DND-41 (cell line): ENCODE results near the gene ELN.

Source experiments
- CTCF ChIP-seq: IDR thresholded peaks from 2 replicates; pipeline ENCODE4 v1.5.1; 2012; ENCODE audit warnings: borderline replicate concordance, low read length, moderate library complexity, mild to moderate bottlenecking; ENCODE audit not compliant: poor library complexity, severe bottlenecking; ENCODE audit errors: extremely low read depth
- EZH2 ChIP-seq: IDR thresholded peaks from 3 replicates; pipeline ENCODE4 v1.6.1; 2012; ENCODE audit warnings: borderline replicate concordance, low read depth, mild to moderate bottlenecking, moderate library complexity, low read length, inconsistent platforms; ENCODE audit not compliant: severe bottlenecking

- TF ChIP-seq CTCF (no peak), EZH2 (no peak)
These were observed 42.6 kb downstream of the ELN start for GRCh38 chr7:74070619-74070921.
